Progenitor cell of endocrine pancreas (in vitro differentiated cells): ENCODE results near the gene CYFIP2. TPM values are rescaled to one million over a fixed set of nuclear protein-coding genes. Genes with fewer than 3 reads are reported as not detected.

Source experiments
- DNase-seq: peaks from one replicate; pipeline ENCODE4 v3.0.0; 2021; ENCODE audit warnings: low spot score; ENCODE audit not compliant: unreplicated experiment
- H3K27ac Mint-ChIP-seq: 2 replicates; pipeline ENCODE4 v1.8.0; 2021; ENCODE audit warnings: mild to moderate bottlenecking, moderate library complexity, mixed read lengths
- H3K27me3 Mint-ChIP-seq: 2 replicates; pipeline ENCODE4 v1.8.0; 2021; ENCODE audit warnings: mixed read lengths
- H3K36me3 Mint-ChIP-seq: 2 replicates; pipeline ENCODE4 v1.8.0; 2022; ENCODE audit warnings: mixed read lengths; ENCODE audit not compliant: insufficient read depth
- H3K4me1 Mint-ChIP-seq: 2 replicates; pipeline ENCODE4 v1.8.0; 2021; ENCODE audit warnings: low read depth, mixed read lengths
- H3K4me3 Mint-ChIP-seq: 2 replicates; pipeline ENCODE4 v1.8.0; 2021; ENCODE audit warnings: low read depth, mild to moderate bottlenecking, moderate library complexity, mixed read lengths
- H3K9me3 Mint-ChIP-seq: 2 replicates; pipeline ENCODE4 v1.8.0; 2021; ENCODE audit warnings: low read depth, mixed read lengths
- total RNA-seq: library from RNA; stranded (reverse); gene quantifications from 2 replicates; pipeline ENCODE4 v1.2.1, GENCODE V29; 2021
- TF ChIP-seq, protein P1 (sequence below): fragments of 200-600 bp; sonication (generic); IDR thresholded peaks from one replicate; pipeline ENCODE4 v1.5.0; 2021; ENCODE audit warnings: antibody characterized with exemption, mild to moderate bottlenecking; ENCODE audit not compliant: unreplicated experiment

Gene CYFIP2
- total RNA-seq, 1 donor from 2014 or later = 85.1 TPM

DNA sequence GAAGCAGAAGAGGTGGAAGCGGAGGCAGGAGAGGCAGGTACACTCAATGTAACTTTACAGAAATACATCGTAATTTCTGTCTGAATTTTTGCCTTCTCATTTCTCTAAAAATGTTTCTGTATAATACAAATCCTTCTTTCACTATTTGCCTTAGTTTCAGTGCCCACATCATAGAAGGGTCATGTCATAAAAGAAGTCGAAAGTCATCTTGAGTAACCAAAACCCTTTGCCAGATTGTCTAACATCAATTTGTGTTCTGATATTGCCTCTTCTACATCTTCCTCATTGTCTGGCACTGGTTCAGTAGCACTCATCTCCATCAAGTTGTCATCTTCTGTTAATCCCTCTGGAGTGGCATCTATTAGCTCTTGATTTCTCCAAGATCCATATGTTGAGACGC is 6.2 kb upstream of the CYFIP2 start:
- H3K4me3 Mint-ChIP-seq = no peak overlapping the region
- peaks cover 1% of the 10 kb centered on the region for H3K4me1 Mint-ChIP-seq
- no peak overlapping the region for H3K27ac Mint-ChIP-seq
- no peak for DNase-seq
- H3K36me3 Mint-ChIP-seq = no peaks in the 10 kb centered on the region
- H3K9me3 Mint-ChIP-seq = peaks cover 3% of the 10 kb centered on the region
- TF ChIP-seq, protein P1, sequence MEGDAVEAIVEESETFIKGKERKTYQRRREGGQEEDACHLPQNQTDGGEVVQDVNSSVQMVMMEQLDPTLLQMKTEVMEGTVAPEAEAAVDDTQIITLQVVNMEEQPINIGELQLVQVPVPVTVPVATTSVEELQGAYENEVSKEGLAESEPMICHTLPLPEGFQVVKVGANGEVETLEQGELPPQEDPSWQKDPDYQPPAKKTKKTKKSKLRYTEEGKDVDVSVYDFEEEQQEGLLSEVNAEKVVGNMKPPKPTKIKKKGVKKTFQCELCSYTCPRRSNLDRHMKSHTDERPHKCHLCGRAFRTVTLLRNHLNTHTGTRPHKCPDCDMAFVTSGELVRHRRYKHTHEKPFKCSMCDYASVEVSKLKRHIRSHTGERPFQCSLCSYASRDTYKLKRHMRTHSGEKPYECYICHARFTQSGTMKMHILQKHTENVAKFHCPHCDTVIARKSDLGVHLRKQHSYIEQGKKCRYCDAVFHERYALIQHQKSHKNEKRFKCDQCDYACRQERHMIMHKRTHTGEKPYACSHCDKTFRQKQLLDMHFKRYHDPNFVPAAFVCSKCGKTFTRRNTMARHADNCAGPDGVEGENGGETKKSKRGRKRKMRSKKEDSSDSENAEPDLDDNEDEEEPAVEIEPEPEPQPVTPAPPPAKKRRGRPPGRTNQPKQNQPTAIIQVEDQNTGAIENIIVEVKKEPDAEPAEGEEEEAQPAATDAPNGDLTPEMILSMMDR = no peak
- H3K27me3 Mint-ChIP-seq = peaks cover 17% of the 10 kb centered on the region

DNA sequence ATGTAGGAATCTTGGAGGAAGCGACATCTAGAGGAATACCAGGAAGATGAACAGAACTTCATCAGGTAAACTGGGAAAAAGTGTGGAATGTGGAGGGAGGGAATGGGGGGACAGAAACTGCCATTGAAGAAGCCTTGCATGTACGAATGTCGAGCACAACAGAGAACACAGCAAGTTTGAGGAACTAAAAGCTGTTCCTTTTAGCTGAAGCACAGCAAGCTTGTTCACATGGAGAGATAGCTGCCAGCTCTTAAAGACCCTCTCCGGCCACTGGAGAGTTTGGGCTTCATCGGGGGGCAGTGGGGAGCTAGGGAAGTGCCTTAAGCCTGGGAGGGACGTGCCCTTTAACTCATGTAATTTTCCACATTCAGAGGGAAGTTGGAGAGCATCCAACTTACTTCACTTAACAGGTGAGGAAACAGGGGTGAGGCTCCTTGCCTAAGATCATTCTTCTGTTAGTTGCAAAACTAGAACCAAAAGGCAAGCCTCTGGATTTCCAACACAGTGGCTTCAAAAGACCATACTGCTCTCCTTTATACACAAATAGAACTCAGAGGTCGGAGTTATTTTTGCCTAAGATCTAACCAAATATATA is 2.3 kb upstream of the CYFIP2 start:
- Mint-ChIP-seq H3K9me3 (peaks cover 3% of the 10 kb centered on the region), H3K36me3 (no peaks in the 10 kb centered on the region), H3K4me3 (no peak overlapping the region), H3K27ac (no peak overlapping the region), H3K4me1 (peaks cover 6% of the 10 kb centered on the region), H3K27me3 (peaks cover 19% of the 10 kb centered on the region)
- TF ChIP-seq, protein P1 = no peak
- DNase-seq = no peak

DNA sequence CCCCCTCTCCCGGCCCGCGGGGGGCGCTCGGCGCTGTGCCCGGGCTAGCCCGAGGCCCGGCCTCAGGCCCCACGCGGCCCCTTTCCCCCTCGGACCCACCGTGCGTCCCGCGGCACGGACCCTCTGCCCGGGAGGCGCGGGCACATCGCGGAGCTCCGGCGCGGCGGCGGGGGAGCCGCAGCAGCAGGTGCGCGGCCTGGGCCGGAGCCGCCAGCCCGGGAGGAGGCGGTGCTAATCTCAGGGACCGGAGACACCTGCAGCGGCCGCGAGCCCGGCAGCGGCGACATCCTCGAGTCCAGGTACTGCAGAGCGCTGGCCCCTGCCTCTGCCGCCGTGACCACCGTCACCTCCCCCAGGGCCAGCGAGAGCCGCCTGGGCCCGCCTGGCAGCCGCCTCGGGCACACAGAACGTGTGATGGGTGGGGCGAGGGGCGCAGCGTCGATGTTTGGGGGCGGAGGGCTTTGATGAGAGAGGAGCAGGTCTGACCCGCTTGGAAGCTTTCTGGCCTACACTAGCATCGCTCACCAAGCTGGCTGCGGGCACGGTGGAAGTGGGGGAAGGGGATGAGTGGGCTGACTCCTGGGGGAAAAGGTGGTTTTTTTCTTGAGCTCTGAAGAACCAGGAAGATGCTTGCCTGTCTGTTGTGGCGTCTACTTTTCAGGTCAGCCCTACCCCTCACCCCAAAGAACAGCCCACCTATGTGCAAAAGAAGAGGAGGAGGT is 524 bp downstream of the CYFIP2 start:
- Mint-ChIP-seq H3K9me3 (no peaks in the 10 kb centered on the region), H3K36me3 (no peaks in the 10 kb centered on the region), H3K27ac (peak overlapping the region; percentile 93), H3K4me3 (peak overlapping the region; percentile 75), H3K4me1 (peaks cover 10% of the 10 kb centered on the region), H3K27me3 (peaks cover 11% of the 10 kb centered on the region)
- DNase-seq = peak; percentile 51
- TF ChIP-seq, protein P1 = peak; percentile 42

DNA sequence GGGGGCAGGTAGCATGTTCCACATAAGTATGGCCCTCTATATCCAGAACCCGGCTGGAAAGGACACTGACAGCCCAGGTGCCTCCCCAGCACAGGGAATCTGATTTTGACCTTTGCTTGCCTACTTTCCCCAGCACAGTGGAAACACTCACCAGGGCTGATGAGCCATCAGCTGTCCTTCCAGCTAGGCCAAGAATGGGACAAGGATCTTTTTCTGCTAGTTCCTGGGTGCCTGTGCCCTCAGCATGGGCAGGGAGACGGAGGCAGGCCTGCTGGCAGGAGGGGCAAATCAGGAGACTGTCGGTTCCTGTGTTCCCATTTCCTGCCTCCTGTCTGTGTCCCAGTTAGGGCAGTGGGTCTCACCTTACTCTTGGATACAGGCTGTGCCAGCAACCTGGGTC is 1.1 kb downstream of the CYFIP2 start:
- peaks cover 11% of the 10 kb centered on the region for H3K27me3 Mint-ChIP-seq
- peaks cover 9% of the 10 kb centered on the region for H3K4me1 Mint-ChIP-seq
- peak overlapping the region; percentile 75 for H3K4me3 Mint-ChIP-seq
- no peaks in the 10 kb centered on the region for H3K9me3 Mint-ChIP-seq
- H3K36me3 Mint-ChIP-seq = no peaks in the 10 kb centered on the region
- no peak overlapping the region for H3K27ac Mint-ChIP-seq
- TF ChIP-seq, protein P1 = no peak
- DNase-seq = no peak

DNA sequence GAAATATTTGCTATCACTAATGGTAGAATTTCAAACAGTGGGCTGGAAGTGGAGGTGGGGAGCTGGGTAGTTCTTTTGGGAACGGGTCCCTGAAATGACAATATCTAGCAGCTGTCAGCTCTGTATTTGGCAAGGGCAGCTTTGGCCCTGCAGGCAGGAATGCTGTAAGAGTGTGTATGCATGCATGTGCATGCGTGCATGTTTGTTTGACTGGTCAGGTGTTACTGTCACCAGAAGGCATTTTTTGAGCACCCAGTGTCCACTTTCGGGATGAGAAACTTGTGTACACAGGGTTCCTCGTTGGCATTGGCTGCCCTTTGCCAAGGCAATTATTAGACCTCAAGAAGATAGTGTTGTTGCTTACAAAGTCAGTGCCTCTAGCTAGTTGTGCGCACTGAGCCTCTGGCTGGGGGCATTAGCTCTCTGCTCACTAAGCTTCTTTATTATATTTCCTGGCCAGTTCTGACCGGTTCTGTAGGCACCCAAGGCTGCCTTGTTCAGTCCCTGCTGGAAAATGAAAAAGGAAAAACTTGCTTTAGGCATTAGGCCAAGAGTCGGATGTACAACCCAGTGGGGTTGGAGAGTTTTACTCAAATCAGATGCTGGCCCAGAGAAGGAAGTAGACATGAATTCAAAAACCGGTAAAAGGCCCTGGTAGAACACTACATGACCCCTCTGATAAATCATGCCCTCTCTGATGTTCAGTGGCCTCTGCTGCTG is 2.0 kb downstream of the CYFIP2 start:
- Mint-ChIP-seq H3K27me3 (peaks cover 11% of the 10 kb centered on the region), H3K4me3 (peak overlapping the region; percentile 75), H3K4me1 (peaks cover 9% of the 10 kb centered on the region), H3K9me3 (no peaks in the 10 kb centered on the region), H3K36me3 (no peaks in the 10 kb centered on the region), H3K27ac (no peak overlapping the region)
- TF ChIP-seq, protein P1 = no peak
- no peak for DNase-seq
